A673 (cell line): Measurements from ENCODE around the gene MS4A3.

Experiments
- EZH2 ChIP-seq: fragments of 200-600 bp; sonication (generic); IDR thresholded peaks from 2 replicates; pipeline ENCODE4 v1.6.1; 2017; ENCODE audit warnings: borderline replicate concordance, low read depth, mild to moderate bottlenecking, mixed read lengths, antibody characterized with exemption, low read length; ENCODE audit not compliant: poor library complexity, severe bottlenecking
- TF ChIP-seq, protein P1 (sequence below): fragments of 300-800, 200-600 bp; sonication (generic); conservative IDR thresholded peaks from 2 replicates; pipeline ENCODE4 v1.5.1; 2017; ENCODE audit warnings: low read depth, mild to moderate bottlenecking, antibody characterized with exemption, low read length, moderate library complexity, mixed read lengths

DNA sequence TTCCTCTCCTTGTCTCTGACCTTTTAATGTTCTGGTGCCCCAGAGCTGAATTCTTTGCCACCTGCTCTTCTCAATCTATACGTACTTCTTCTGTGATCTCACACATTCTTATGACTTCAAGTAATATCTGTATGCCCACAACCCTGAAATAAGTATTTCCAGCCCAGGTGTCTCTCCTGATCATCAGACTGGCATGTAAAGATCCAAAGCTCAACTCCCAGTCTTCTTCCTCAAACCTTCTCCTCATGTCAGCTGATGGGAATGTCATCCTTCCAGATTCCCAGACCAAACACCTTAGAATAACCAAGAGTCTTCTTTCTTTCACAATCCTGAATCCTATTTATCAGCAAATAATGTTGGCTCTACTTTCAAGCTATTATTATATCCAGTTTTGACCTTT is 9.3 kb downstream of the MS4A3 start:
- TF ChIP-seq, protein P1, sequence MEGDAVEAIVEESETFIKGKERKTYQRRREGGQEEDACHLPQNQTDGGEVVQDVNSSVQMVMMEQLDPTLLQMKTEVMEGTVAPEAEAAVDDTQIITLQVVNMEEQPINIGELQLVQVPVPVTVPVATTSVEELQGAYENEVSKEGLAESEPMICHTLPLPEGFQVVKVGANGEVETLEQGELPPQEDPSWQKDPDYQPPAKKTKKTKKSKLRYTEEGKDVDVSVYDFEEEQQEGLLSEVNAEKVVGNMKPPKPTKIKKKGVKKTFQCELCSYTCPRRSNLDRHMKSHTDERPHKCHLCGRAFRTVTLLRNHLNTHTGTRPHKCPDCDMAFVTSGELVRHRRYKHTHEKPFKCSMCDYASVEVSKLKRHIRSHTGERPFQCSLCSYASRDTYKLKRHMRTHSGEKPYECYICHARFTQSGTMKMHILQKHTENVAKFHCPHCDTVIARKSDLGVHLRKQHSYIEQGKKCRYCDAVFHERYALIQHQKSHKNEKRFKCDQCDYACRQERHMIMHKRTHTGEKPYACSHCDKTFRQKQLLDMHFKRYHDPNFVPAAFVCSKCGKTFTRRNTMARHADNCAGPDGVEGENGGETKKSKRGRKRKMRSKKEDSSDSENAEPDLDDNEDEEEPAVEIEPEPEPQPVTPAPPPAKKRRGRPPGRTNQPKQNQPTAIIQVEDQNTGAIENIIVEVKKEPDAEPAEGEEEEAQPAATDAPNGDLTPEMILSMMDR = no peak
- TF ChIP-seq EZH2 = no peak
